H9 (cell line): ENCODE results near the gene MAPK8IP1. TPM values are rescaled to one million over a fixed set of nuclear protein-coding genes. Genes with fewer than 3 reads are reported as not detected.

Experiments used
- DNase-seq: peaks from one replicate; pipeline ENCODE4 v3.0.0-alpha.2; 2017
- H2AFZ ChIP-seq: one replicate; pipeline ENCODE4 v1.6.1; 2013; ENCODE audit warnings: mild to moderate bottlenecking, low read length, control low read depth, moderate library complexity
- H2AK5ac ChIP-seq: 2 replicates; pipeline ENCODE4 v1.6.1; 2013; ENCODE audit warnings: low read length, control low read depth, mixed read lengths; ENCODE audit not compliant: insufficient read length
- H2BK120ac ChIP-seq: one replicate; pipeline ENCODE4 v1.6.1; 2013; ENCODE audit warnings: low read depth, mild to moderate bottlenecking, low read length, control low read depth, inconsistent platforms; ENCODE audit not compliant: poor library complexity, severe bottlenecking
- H2BK12ac ChIP-seq: 2 replicates; pipeline ENCODE4 v1.6.1; 2013; ENCODE audit warnings: low read length, control low read depth, mixed read lengths, low read depth; ENCODE audit not compliant: insufficient read length
- H2BK15ac ChIP-seq: 2 replicates; pipeline ENCODE4 v1.6.1; 2013; ENCODE audit warnings: low read depth, low read length, control low read depth
- H2BK20ac ChIP-seq: one replicate; pipeline ENCODE4 v1.6.1; 2013; ENCODE audit warnings: low read depth, mild to moderate bottlenecking, low read length, control low read depth, inconsistent platforms; ENCODE audit not compliant: poor library complexity, severe bottlenecking
- H2BK5ac ChIP-seq: 2 replicates; pipeline ENCODE4 v1.6.1; 2013; ENCODE audit warnings: low read length, control low read depth, mixed read lengths; ENCODE audit not compliant: insufficient read length
- H3K14ac ChIP-seq: 2 replicates; pipeline ENCODE4 v1.6.1; 2013; ENCODE audit warnings: low read length, control low read depth; ENCODE audit not compliant: insufficient read depth
- H3K18ac ChIP-seq: 2 replicates; pipeline ENCODE4 v1.6.1; 2013; ENCODE audit warnings: low read depth, mild to moderate bottlenecking, mixed read lengths, low read length, control low read depth; ENCODE audit not compliant: insufficient read length
- H3K23ac ChIP-seq: 2 replicates; pipeline ENCODE4 v1.6.1; 2013; ENCODE audit warnings: low read length, control low read depth, mixed read lengths, low read depth; ENCODE audit not compliant: insufficient read length
- H3K23me2 ChIP-seq: 2 replicates; pipeline ENCODE4 v1.6.1; 2013; ENCODE audit warnings: low read depth, mild to moderate bottlenecking, mixed read lengths, low read length, control low read depth; ENCODE audit not compliant: insufficient read length, poor library complexity, severe bottlenecking
- H3K27ac ChIP-seq: 2 replicates; pipeline ENCODE4 v1.5.1; 2013; ENCODE audit warnings: low read length, control low read depth, mixed read lengths, low read depth; ENCODE audit not compliant: insufficient read length
- H3K27me3 ChIP-seq: 2 replicates; pipeline ENCODE4 v1.6.1; 2013; ENCODE audit warnings: low read length, control low read depth, inconsistent platforms; ENCODE audit not compliant: insufficient read depth
- H3K4ac ChIP-seq: 2 replicates; pipeline ENCODE4 v1.6.1; 2013; ENCODE audit warnings: low read depth, mild to moderate bottlenecking, control low read depth, inconsistent platforms, low read length, moderate library complexity
- H3K4me1 ChIP-seq: 2 replicates; pipeline ENCODE4 v1.6.1; 2013; ENCODE audit warnings: low read length, control low read depth, inconsistent platforms; ENCODE audit not compliant: insufficient read depth
- H3K4me2 ChIP-seq: 2 replicates; pipeline ENCODE4 v1.6.1; 2013; ENCODE audit warnings: low read length, control low read depth, mixed read lengths; ENCODE audit not compliant: insufficient read length, insufficient read depth
- H3K56ac ChIP-seq: 2 replicates; pipeline ENCODE4 v1.6.1; 2013; ENCODE audit warnings: low read depth, mild to moderate bottlenecking, mixed read lengths, low read length, control low read depth; ENCODE audit not compliant: insufficient read length
- H3K79me1 ChIP-seq: 2 replicates; pipeline ENCODE4 v1.6.1; 2013; ENCODE audit warnings: low read depth, mild to moderate bottlenecking, moderate library complexity, low read length, control low read depth, inconsistent platforms; ENCODE audit not compliant: insufficient read depth, poor library complexity, severe bottlenecking
- H3K79me2 ChIP-seq: 2 replicates; pipeline ENCODE4 v1.6.1; 2013; ENCODE audit warnings: low read length, control low read depth, inconsistent platforms; ENCODE audit not compliant: insufficient read depth
- H3K9ac ChIP-seq: 2 replicates; pipeline ENCODE4 v1.6.1; 2013; ENCODE audit warnings: low read length, control low read depth, mixed read lengths; ENCODE audit not compliant: insufficient read length; ENCODE audit errors: extremely low read depth
- H3K9me3 ChIP-seq: one replicate; pipeline ENCODE4 v1.6.1; 2013; ENCODE audit warnings: low read depth, low read length, inconsistent platforms; ENCODE audit not compliant: control insufficient read depth
- H3T11ph ChIP-seq: one replicate; pipeline ENCODE4 v1.6.1; 2013; ENCODE audit warnings: mild to moderate bottlenecking, low read length, control low read depth, inconsistent platforms
- H4K20me1 ChIP-seq: one replicate; pipeline ENCODE4 v1.6.1; 2013; ENCODE audit not compliant: control insufficient read depth, insufficient read length, insufficient read depth
- H4K5ac ChIP-seq: 2 replicates; pipeline ENCODE4 v1.6.1; 2013; ENCODE audit warnings: low read depth, mild to moderate bottlenecking, mixed read lengths, low read length, control low read depth; ENCODE audit not compliant: insufficient read length
- H4K8ac ChIP-seq: replicated peaks from 2 replicates; pipeline ENCODE4 v1.6.1; 2013; ENCODE audit warnings: low read length, control low read depth, mixed read lengths, low read depth; ENCODE audit not compliant: insufficient read length
- H4K91ac ChIP-seq: 2 replicates; pipeline ENCODE4 v1.6.1; 2013; ENCODE audit warnings: low read depth, mild to moderate bottlenecking, moderate library complexity, mixed read lengths, low read length, control low read depth; ENCODE audit not compliant: insufficient read length
- H3K27ac Mint-ChIP-seq, 3 experiments: 2 replicates in 2 of 3; 3 replicates in 1 of 3; pipeline ENCODE4 v1.8.0; 2020 to 2021; ENCODE audit warnings: mixed read lengths in 3 of 3, mild to moderate bottlenecking in 1 of 3, moderate library complexity in 1 of 3
- H3K27me3 Mint-ChIP-seq: 2 replicates; pipeline ENCODE4 v1.8.0; 2021; ENCODE audit warnings: low read depth, mild to moderate bottlenecking, moderate library complexity, mixed read lengths
- H3K36me3 Mint-ChIP-seq, 3 experiments: 2 replicates in 2 of 3; 3 replicates in 1 of 3; pipeline ENCODE4 v1.8.0; 2020 to 2021; ENCODE audit warnings: low read depth in 3 of 3, mixed read lengths in 3 of 3; ENCODE audit not compliant: insufficient read depth in 1 of 3
- H3K4me1 Mint-ChIP-seq, 2 experiments: 2 replicates each; pipeline ENCODE4 v1.8.0; 2020; ENCODE audit warnings: mixed read lengths in 2 of 2
- H3K4me3 Mint-ChIP-seq, 2 experiments: 2 replicates in 1 of 2; 3 replicates in 1 of 2; pipeline ENCODE4 v1.8.0; 2020 to 2021; ENCODE audit warnings: mild to moderate bottlenecking in 2 of 2, mixed read lengths in 2 of 2, moderate library complexity in 1 of 2
- H3K9me3 Mint-ChIP-seq, 2 experiments: 2 replicates in 1 of 2; 3 replicates in 1 of 2; pipeline ENCODE4 v1.8.0; 2020; ENCODE audit warnings: mild to moderate bottlenecking in 2 of 2, mixed read lengths in 2 of 2, moderate library complexity in 1 of 2
- CTCF ChIP-seq: fragments of 200-600 bp; sonication (generic); conservative IDR thresholded peaks from 3 replicates; pipeline ENCODE4 v1.8.0; 2021; ENCODE audit warnings: antibody characterized with exemption, mild to moderate bottlenecking
- WGBS: extraction: QIAGEN DNeasy Blood & Tissue Kit; methylation state at CpG from one replicate; pipeline ENCODE4 v1.1.7; 2013; ENCODE audit warnings: missing lambda C conversion rate, low lambda C conversion rate, mixed read lengths; ENCODE audit not compliant: insufficient read length; ENCODE audit errors: extremely low coverage; 5-methylcytosine and 5-hydroxymethylcytosine counted together
- total RNA-seq: library from RNA; stranded (reverse); gene quantifications from 2 replicates; pipeline ENCODE4 v1.2.1, GENCODE V29; 2021

MAPK8IP1 gene
- total RNA-seq, 1 experiment from 2014 or later, result 30.2 TPM

- H3K4ac ChIP-seq, result no peak overlapping the region
- H3T11ph ChIP-seq, result no peak overlapping the region
- peaks cover 10% of the 10 kb centered on the region for H3K27me3 Mint-ChIP-seq
- H3K23ac ChIP-seq, result no peak overlapping the region
- H3K27ac ChIP-seq, result no peak overlapping the region
- H2BK120ac ChIP-seq, result no peak overlapping the region
- no peaks in the 10 kb centered on the region for H4K20me1 ChIP-seq
- H2BK12ac ChIP-seq, result no peak overlapping the region
- H2AK5ac ChIP-seq, result no peak overlapping the region
- peaks cover 2% of the 10 kb centered on the region; the same call in 1 of the 2 replicates for H3K4me1 ChIP-seq
- H3K79me2 ChIP-seq, result no peaks in the 10 kb centered on the region
- no peak overlapping the region for H2BK20ac ChIP-seq
- no peak overlapping the region for H2AFZ ChIP-seq
- no peak for DNase-seq
- H3K79me1 ChIP-seq, result no peaks in the 10 kb centered on the region
- no peak overlapping the region for H3K9ac ChIP-seq
- no peak overlapping the region; a peak in 1 of 7 replicates for H3K27ac Mint-ChIP-seq
- H2BK15ac ChIP-seq, result no peak overlapping the region
- H3K23me2 ChIP-seq, result no peaks in the 10 kb centered on the region
- no peak overlapping the region for H4K8ac ChIP-seq
- no peak overlapping the region for H3K14ac ChIP-seq
- TF ChIP-seq CTCF, result no peak
- no peak overlapping the region for H3K18ac ChIP-seq
- H2BK5ac ChIP-seq, result no peak overlapping the region
- H3K9me3 ChIP-seq, result no peaks in the 10 kb centered on the region
- no peaks in the 10 kb centered on the region for H3K9me3 Mint-ChIP-seq
- no CpG with 5 or more reads among the region's 15 CpGs for WGBS
- H3K36me3 Mint-ChIP-seq, result peaks cover 0 to 10% (median 1%) of the 10 kb centered on the region in 3 experiments; a peak in 3 of 7 replicates
- H3K27me3 ChIP-seq, result no peaks in the 10 kb centered on the region
- H3K56ac ChIP-seq, result no peak overlapping the region
- H4K91ac ChIP-seq, result no peak overlapping the region
- peaks cover 14 to 19% of the 10 kb centered on the region in 2 experiments for H3K4me1 Mint-ChIP-seq
- no peak overlapping the region for H3K4me2 ChIP-seq
- H4K5ac ChIP-seq, result no peak overlapping the region
- H3K4me3 Mint-ChIP-seq, result no peak overlapping the region
Measured at GRCh38 chr11:45880772-45881570, 4.5 kb upstream of the MAPK8IP1 start.
